NCI-H128 (cell line): Measurements from ENCODE around the gene TBATA.
A peak's percentile ranks its signal among the peaks of the same experiment; 100 is the strongest.

Experiments used
- DNase-seq: peaks from one replicate; lab custom pipeline; 2025; ENCODE audit not compliant: unreplicated experiment; lab: John Stamatoyannopoulos, UW

TBATA gene

DNA sequence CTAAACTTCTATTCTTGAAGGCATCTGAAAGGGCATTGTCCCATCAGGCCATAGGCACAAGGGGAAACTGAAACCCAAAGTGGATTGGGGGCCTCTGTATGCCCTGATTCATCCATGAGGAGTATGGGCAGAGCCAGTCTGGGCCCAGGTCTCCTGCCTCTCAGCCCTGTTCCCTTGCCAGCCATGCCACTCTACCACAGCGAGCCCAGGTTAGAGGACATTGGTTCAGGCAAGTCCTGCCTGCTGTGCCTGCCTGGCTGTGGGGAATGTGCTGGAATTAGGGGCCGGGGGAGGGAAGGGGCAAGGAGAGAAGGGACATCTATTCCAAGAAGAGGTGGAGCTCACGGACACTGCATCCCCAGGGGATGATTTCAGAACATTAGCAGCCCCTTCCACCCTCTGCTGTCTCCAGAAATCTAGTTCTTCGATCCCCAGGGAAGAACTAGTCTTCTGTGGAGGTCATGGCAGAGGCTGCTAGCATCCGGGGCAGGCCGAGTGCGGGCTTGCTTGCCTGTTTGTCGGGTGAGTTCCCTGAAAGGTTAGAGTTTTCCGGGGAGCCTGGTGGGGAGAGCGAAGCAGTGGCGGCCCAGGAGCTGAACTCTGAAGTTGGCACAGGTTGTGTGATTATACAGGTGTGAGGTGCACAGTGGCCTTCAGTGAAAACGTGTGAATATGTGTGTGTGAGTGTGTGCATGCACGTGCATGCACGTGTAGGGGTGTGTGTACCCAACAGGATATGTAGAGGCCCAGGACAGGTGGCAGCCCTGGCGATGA lies 37.8 kb downstream of the TBATA start:
- DNase-seq = no peak

DNA sequence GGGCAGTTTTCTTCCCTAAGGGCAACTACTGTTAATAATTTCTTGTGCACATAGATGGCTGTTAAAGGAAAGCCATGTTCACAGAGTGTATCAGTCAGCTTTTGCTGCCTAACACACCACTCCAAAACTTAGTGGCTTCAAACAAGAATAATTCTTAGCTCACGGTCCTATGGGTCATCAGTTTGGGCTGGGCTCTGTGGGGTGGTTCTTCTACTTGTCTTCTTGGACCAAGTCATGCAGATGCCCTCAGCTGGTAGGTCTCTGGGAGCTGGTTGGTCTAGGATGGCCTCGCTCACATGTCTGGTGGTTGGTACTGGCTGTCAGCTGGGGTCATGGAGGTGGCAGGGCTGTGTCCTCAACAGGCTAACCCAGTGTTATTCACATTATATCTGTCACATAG lies 39.6 kb downstream of the TBATA start:
- no peak for DNase-seq

DNA sequence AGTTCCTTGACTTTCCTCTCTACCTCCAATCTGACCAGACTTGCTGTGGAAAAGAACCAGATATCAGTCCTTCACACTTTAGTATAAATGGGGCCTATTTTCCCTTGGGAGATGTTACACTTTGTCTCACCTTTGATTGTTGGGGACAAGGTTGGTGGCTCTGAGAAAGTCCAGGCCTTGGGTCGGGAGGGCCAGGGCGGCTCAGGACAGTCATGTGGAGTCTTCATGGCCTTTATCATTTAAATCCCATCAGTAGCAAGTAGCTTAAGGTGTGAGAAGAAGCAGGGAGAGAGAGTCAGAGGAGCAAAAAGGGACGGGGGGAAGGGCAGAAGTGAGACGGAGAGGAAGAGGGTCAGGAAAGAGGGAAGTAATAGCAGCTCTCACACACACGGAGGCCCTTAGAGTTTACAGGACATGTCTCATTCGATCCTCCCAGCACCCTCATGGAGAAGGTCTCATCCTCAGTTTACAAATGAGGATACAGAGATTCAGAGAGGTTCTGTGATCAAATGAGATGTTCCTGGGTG lies 40.5 kb downstream of the TBATA start:
- no peak for DNase-seq

DNA sequence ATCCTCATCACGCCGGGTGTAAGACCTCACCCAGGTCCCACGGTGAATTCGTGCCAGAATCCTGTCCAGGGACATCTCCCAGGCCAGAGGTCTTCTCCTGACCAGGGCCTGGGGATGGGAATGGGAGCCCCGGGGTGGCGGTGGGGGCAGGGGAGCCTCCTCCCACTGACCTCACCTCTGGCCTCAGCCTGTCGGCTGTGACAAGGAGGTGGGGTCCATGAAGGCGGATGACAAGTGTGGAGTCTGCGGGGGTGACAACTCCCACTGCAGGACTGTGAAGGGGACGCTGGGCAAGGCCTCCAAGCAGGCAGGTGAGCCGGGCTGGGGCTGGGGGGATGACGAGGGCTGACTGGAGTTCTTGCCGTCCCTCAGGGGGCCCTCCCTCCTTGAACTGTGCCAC lies 41.3 kb downstream of the TBATA start:
- no peak for DNase-seq

DNA sequence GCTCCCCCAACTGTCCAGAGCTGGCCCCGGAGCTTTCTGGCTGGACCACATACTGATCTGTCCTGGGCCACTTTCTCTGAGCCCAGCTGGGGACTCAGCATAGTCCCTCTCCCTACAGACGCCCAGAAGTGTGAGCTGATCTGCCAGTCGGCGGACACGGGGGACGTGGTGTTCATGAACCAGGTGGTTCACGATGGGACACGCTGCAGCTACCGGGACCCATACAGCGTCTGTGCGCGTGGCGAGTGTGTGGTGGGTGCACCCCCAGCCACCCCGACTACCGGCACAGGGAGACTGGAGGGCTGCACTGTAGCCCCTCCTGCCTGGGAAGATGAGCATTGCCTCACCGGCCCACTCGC lies 41.8 kb downstream of the TBATA start:
- no peak for DNase-seq

DNA sequence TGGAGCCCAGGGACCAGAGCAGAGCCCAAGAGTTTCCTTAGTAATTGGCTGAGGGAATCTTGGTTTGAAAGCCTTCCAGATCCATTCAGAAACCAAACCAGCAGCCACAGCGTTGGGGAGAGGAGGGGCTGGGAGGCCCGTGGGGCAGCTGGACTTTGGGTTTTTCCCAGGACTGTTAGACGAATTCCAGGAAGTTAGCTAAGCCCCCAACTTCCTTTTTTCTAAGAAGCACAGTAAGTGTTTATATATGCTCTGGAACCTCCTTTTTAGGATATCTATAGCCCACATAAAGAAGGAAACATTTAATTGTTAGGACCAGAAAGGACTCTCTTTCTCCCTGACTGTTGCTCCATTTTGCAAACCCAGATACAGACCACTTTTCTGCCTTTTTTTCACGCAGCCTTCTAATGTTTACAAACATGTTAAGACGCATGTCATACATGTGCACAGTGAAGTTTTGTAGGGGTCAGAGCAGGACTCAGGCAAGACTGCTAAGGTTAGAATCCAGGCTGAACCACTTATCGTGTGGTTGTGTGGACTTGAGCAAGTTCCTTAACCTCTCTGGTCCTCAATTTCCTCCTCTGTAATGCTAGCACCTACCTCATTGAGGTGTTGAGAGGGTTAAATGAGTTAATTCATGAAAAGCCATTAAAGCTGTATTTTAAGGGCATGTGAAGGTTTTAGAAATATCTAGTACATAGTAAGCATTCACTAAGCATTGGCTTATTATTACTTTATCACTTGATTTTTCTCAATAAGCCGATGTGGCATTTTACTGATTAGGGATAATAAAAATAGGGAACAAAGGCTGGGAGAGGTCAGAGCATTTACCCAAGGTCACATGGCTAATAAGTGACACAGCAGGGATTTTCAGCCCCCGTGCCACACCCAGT lies 42.4 kb downstream of the TBATA start:
- no peak for DNase-seq

DNA sequence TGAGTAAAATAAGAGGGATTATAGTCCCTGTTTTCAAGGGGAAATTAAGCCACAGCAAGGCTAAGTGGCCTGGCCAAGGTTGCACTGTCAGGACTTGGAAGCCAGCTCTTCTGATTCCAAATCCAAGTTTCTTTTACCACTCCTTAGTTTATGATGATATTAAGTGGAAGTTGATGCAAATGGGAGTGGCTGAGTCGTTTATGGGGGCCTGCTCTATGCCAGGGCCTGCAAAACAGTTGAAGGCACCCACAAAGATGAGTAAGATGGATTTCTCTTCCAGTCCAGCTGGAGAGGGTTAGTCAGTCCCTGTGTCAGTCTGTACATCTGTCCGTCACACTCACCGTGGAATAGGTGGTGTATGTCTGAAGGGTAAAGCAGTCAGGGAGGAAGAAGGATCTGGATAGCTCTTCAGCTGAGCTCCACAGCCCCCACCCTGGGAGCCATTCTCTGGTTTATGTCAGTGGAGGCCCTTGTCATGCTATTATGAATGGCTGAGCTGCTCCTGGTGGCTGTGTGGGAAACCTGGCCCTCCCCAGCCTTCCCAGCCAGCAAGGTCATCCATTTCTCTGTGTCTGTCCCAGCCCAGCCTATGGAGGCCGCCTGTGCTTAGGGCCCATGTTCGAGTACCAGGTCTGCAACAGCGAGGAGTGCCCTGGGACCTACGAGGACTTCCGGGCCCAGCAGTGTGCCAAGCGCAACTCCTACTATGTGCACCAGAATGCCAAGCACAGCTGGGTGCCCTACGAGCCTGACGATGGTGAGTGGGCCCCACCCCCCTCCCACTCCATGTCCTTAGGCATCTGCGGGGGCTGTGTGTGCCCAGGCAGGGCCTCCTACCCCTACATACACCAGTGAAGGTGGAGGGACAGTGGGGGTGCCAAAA lies 44.5 kb downstream of the TBATA start:
- DNase-seq = no peak

DNA sequence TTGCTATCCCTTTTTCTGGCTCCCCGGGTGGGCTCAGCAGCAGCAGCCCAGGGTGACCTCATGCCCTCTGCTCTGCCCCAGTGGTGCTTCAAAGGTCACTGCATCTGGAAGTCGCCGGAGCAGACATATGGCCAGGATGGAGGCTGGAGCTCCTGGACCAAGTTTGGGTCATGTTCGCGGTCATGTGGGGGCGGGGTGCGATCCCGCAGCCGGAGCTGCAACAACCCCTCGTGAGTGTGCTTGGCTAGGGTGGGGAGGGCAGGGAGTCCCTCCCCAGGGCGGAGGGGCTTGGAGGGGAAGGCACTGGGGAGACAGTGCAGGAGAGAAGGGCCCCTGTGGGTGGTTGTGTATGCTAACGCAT lies 46.4 kb downstream of the TBATA start:
- no peak for DNase-seq

DNA sequence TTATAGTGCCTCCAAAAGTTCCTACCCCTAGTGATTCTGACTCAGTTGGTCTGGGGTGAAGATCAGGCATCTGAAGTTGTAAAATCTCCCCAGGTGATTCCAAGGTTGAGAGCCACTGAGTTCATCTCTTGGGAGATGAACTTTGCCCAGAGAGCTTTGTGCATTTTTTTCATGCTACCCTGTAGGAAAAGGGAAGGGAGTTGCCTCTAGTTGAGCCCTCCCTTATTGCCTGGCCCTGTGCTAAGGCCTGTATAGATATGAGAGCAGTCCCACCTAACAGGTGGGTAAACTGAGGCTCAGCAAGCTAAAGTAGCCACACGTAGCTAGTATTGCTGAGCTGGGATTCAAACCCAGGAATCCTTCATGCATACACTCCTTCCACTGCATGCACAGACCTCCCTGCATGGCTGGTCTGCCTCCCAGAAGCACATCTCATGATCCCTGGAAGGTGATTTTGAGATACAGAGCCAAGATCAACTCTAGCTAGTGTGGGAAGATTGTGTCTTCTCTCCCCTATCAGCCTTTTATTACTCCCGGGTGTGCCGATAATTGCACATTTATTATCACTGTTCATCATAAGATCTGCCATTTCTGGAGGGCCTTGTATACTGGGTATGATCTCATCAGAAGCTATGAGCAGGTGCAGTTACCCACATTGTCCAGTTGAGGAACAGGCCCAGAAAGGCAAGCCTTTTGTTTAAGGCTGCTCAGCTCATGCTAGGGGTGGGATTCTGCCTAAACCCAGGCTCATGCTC lies 47.0 kb downstream of the TBATA start:
- no peak for DNase-seq

DNA sequence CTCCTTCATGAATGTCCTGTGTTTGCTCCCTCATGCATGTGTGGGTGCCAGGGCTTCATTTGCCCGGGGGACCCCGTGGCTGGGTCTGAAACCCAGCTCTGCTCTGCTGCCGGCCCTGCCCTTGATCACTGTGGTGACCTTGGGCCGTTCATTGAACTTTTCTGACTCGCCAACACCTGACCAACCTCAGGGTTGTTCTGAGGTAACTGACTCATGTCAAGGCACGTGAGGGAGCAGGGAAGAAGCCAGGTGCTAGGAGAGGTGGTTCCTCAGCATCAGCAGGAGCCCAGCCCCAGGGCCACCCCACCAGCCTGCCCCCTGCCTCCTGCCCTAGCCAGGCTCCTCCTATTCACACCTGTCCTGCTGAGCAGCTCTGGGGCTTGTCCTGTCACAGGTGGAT lies 47.9 kb downstream of the TBATA start:
- no peak for DNase-seq

DNA sequence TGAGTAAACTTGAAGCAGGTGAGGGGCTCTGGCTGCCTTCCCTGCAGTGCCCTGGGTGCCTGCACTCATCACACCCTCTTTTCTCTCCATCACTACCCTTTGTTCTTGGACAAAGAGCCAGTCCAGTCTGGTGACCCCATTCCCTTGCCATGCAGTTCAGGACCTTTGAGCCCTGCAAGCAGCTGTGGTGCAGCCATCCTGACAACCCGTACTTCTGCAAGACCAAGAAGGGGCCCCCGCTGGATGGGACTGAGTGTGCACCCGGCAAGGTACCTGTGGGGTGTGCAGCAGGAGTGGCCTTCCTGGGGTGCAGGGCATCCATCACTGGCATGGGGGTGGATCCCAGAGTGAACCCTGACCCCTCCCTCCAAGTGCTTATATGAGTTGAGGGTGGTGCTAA lies 48.7 kb downstream of the TBATA start:
- DNase-seq = no peak

DNA sequence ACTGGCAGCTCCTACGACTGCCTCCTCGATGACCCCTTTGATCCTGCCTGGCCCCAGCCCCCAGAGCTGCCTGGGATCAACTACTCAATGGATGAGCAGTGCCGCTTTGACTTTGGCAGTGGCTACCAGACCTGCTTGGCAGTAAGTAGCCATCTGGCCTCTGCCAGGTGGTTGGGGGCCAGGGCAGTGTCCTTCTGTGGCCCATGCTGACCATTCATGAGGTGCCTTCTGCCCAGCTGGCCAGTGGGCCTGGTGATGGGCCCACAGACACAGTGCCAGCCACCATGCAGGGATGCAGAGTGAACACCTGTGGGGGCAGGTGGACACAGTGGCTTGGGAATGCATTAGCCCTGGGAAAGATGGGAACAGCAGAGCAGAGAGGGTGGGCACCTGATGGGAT lies 50.0 kb downstream of the TBATA start:
- no peak for DNase-seq

DNA sequence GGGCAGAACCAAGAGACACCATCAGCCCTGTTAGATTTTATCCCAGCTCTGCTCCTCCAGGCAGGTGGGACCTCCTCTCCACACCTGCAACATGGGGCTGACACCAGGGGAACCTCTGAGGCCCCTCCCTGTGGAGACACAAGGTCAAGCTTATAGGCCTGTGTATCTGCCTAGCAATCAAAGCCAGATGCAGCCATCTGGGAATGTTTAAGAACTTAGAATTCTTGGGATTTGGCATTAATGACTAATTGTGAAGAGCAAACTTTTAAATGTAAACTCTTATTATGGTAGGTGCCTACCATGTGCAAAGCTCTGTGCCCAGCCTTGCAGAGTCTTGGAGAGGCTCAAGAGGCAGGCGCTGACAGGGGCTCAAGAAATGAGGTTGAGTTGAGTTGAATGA lies 52.1 kb downstream of the TBATA start:
- DNase-seq = no peak

DNA sequence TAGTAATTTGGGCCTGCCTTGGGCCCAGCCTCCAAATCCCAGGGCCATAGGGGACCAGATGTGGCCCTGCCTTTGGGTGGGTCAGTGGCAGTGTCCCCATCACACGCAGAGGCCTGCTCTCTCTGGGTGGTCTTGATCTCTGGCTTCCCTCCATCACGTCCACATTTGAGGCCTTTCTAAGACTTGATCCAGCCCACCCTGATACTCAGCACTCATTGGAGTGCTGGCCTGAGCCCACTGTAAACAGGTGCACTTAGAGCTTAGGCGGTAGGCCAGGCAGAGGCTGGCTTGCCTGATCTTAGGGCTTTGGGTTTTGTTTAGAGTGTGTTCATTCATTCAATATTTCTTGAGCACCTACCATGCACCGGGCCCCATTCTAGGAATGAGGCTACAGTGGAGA lies 52.6 kb downstream of the TBATA start:
- no peak for DNase-seq

DNA sequence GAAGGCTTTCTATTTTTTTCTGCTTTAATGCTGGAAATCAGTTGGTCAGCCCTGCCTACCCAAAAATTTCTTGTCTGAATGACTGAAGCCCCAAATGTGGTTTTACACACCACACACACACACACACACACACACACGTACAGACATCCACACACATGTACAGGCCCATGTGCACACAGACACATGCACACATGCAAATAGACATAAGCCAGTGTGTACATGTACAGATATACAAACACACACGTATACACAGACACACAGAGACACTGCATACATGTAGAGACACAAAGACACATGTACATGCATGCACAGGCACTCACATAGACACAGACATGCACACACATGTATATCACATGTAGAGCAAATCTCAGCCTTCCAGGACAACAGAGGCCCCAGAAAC lies 54.2 kb downstream of the TBATA start:
- DNase-seq = no peak

DNA sequence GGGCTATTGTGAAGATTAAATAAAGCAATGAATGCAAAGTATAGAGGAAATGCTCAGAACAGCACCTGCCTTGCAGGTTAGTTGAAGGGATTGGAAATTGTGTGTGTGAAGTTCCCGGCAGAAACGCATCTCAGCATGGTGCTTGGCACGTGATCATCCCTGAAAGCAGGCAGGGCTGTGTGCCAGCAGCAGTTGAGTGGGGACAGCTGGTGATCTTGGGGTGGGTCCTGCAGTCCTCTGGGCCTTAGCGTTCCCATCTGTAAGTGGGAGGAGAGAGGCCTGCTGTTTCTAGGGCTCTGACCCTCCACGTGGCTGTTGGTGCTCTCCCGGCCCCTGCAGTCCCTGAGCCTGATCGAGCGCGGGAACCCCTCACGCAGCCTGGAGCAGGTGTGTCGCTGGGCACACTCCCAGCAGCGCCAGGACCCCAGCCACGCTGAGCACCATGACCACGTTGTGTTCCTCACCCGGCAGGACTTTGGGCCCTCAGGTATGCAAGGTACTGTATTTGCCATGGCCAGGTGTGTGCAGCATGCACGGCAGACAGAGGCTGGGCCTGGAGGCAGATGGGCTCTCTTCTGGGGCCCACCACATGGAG lies 55.3 kb downstream of the TBATA start:
- peak; percentile 78 for DNase-seq

DNA sequence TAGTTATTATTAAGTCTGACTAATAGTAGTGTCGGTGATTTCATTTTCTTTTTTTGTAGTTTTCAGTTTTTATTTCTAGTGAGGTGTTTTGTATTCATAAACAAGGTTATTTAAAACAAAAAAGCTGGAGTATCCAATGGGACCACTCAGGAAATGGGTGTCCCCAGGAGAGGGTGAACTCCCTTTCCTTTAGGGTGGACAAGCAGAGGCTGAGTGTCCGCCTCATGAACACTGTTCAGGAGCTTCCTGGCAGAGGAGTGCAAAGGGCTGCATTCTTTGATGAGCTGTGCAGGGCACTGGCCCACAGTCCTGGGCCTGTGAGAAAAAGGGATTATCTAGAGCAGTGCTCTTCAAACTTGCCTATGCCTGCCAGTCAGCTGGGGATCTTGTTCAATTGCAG lies 56.8 kb downstream of the TBATA start:
- DNase-seq = no peak

DNA sequence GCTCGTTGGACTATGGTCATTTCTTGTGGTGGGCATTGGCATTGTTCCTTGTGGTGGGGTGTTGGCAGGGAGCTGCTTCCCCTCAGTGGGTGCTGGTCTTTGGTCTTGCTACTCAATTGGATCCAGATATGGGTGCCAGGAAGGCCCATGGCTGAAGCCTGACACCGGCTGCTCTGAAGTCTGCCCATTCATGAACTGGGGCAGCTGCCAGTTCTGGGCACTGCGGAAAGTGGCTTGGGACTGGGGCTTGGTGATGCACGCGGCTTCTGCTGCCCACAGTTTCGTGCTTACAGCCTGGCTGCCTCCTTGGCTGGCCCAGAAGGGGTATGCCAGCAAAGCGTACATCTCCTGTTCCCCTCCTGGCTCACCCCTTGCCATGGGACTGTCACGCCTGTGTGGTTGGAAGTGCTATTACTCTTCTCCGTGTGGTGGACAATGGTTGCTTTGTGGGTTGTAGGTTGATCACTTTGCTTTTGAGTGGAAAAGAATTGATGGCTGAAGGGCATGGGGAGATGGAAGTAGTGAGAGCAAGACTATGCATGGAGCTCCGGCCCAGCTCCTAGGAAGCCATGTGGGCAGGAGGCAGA lies 58.2 kb downstream of the TBATA start:
- DNase-seq = no peak

DNA sequence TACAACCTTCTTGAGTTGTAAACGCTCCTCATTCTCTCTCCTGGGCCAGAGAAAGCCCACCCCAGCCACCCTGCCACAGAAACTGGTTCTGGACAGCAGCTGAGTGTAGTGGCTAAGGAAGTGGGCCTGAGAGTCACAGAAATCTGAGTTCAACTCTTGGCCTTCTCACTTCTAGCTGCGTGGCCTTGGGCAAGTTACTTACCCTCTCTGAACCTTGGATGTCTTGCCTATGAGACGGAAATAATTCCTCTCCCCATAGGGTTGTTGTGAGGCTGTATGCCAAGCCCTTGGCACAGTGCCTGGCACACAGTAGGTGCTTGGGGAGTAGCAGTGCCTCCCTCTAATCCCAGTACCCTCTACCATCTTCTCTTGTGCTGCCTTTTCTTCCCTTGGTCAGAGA lies 61.4 kb downstream of the TBATA start:
- DNase-seq = no peak
